Stimulated activated CD8-positive, alpha-beta memory T cell treated with anti-CD3 and anti-CD28 coated beads, Interleukin-7, amount 100 ng/mL, for 4 hours (primary cell): ENCODE data around the gene NMNAT2.
"Not testable (repeated sequence)": the region's sequence is repeated elsewhere in the genome, so short reads cannot be mapped to it uniquely, and the experiment has no call there.

Experiments
- DNase-seq, 2 donors: peaks; one replicate each; pipeline ENCODE4 v3.0.0-alpha.2; 2020; ENCODE audit warnings: low read depth in 2 of 2

Gene NMNAT2

GRCh38 chr1:183417772-183418491 lies at the start of gene NMNAT2:
Gene NMNAT2 (minus strand): TSS chr1:183418380. CDS start chr1:183418267, 113 bp downstream.
- no peak for DNase-seq

DNA sequence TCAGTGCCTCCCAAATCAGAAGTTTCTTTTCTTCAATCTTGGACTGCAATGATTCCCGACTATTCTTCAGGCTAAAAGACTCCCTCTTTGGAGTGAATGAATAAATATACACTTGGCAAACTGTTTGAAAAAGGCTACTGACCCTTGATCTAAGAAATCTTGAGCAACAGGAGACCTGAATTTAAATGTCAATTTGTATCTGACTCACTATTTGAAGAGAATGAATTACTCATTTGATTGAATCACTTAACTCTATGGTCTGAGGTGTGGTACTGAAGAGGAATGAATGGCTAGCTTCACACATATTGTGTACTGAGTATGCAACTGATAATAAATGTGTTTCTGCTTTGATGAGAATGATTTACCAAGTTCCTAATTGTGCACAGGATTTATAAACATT lies 49.5 kb upstream of the NMNAT2 start:
- no peak for DNase-seq

GRCh38 chr1:183466781-183467180 lies 48.6 kb upstream of the NMNAT2 start:
- no peak for DNase-seq

- DNase-seq = no peak
Measured at GRCh38 chr1:183463566-183463965, 45.4 kb upstream of the NMNAT2 start.

DNA sequence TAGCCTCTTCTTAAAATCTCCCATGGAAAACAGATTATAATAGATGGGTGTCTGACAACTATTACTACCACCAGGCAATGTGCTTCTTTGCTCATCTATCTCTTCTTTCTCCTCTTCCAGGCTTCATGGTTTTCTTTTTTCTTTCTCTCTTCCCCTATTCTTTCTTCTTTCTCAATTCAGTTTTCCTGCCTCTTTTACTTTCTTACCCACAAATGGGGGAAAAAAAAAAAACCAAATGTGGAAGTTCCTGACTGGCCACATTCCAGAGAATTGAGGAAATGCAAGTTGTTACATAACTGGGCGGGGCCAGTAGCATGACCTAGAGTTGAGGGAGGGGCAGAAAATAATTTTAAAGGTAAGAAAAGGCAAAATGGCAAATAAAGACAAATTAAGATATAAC lies 43.2 kb upstream of the NMNAT2 start:
- DNase-seq = no peak

DNA sequence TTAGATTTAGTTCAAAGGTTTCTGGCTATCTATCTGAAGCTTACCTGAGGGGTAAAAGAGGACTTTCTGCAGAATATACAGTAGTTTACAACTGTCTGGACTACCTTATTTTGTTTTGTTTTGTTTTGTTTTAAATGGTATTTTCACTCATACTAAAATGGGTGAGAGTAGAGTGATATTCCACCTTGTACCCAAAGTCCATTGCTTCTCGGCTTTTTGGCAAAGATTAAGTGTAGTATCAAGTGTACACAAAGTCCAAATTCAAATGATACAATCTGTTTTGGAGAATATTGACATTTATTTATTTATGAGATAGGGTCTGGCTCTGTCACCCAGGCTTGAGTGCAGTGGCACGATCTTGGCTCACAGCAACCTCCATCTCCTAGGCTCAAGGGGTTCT lies 42.4 kb upstream of the NMNAT2 start:
- DNase-seq = no peak

- DNase-seq = no peak
Measured at GRCh38 chr1:183457449-183457848, 39.3 kb upstream of the NMNAT2 start.

- DNase-seq = no peak
Measured at GRCh38 chr1:183456826-183457225, 38.6 kb upstream of the NMNAT2 start.

GRCh38 chr1:183454377-183454776 lies 36.2 kb upstream of the NMNAT2 start:
- DNase-seq = no peak

DNA sequence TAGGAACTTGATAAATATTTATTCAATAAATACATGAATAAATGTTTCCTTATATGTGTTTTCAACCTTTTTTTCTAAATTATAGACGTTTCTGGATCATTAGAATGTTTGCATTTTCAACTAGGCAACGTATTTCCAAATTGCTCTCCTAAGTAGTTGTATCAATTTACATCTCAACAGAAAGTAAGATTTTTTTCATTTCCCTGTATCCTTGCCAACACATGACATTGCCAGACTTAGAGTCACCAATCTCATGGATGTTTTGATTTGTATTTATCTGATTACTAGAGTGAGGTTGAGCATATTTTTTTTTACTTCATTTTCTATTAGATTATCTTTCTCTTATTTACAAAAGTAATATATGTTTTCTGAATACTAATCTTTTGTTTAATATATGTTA lies 31.9 kb upstream of the NMNAT2 start:
- no peak for DNase-seq

GRCh38 chr1:183449223-183449770 lies 31.1 kb upstream of the NMNAT2 start:
- DNase-seq = no peak

- no peak for DNase-seq
Measured at GRCh38 chr1:183444243-183444642, 26.1 kb upstream of the NMNAT2 start.

DNA sequence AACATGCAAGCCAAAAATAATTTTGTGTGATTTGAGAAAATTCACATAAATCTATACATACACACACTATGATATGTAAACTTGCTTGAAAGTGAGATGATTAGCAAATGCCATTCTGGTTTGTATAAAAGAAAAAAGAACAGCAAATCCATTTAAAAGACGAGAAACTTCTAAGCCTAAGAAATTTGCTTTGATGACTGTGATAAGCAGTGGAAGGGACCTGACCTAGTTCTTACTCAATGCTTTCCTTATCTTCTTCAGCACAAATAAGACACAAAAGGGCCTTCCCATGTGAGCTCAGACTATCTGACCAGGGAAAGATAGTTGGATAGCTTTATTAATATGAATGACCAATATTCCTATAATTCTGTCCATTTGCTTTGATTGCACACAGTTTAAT lies 25.3 kb upstream of the NMNAT2 start:
- no peak for DNase-seq

- no peak for DNase-seq
Measured at GRCh38 chr1:183443011-183443410, 24.8 kb upstream of the NMNAT2 start.

DNA sequence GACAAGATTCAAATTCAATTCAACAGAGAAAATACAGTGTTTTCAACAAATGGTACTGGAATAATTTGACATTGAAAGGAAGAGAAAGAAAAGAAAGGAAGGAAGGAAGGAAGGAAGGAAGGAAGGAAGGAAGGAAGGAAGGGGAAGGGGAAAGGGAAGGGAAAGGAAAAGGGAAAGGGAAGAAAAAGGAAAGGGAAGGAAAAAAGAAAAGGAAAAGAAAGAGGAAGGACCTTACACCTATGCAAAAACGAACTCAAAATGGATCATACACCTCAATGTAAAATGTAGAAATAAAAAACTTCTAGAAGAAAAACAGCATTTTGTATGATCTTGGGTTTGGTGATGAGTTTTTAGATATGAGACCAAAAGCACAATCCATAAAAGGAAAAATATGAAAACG lies 19.9 kb upstream of the NMNAT2 start:
- DNase-seq = no peak

GRCh38 chr1:183435497-183435896 lies 17.3 kb upstream of the NMNAT2 start:
- no peak for DNase-seq

DNA sequence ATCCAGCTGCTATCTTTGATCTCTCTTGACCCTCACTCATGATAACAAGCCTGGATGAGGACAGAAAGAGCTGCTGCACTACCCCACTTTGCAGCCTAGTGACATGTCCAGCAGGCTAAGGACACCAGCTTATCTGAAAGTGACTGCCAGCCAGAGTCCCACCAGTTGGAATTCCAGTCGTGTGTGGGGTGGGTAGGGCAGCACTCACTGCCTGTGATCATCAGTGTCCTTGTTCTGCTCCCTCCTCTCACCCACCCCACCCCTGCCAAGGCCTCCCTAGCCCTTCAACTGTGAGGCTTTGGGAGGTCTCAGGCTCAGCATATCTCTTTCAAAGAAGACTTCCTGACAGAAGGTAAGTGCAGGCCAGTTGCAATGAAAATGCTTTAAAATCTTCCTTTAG lies 15.5 kb upstream of the NMNAT2 start:
- DNase-seq = no peak

DNA sequence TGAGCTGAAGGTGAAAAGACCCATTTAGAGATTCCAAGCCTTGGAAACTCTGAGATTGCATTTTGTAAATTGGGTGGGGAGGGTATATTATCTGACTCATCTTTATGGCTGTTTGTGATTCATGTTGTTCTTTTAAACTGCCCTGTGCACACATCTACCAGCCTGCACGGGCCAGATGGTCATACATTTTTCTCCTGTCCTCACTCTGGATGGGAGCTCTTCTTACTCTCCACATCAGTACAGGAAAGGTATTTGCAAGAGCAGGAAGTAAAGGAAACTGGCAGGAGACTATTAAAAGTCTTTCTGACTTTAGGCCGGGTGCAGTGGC lies 14.3 kb upstream of the NMNAT2 start:
- no peak for DNase-seq

GRCh38 chr1:183431840-183432547 lies 13.8 kb upstream of the NMNAT2 start:
- no peak for DNase-seq

DNA sequence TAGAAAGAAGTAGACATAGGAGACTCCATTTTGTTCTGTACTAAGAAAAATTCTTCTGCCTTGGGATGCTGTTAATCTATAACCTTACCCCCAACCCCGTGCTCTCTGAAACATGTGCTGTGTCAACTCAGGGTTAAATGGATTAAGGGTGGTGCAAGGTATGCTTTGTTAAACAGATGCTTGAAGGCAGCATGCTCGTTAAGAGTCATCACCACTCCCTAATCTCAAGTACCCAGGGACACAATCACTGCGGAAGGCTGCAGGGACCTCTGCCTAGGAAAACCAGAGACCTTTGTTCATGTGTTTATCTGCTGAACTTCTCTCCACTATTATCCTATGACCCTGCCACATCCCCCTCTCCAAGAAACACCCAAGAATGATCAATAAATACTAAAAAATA lies 9.4 kb upstream of the NMNAT2 start:
- not testable (repeated sequence) for DNase-seq

DNA sequence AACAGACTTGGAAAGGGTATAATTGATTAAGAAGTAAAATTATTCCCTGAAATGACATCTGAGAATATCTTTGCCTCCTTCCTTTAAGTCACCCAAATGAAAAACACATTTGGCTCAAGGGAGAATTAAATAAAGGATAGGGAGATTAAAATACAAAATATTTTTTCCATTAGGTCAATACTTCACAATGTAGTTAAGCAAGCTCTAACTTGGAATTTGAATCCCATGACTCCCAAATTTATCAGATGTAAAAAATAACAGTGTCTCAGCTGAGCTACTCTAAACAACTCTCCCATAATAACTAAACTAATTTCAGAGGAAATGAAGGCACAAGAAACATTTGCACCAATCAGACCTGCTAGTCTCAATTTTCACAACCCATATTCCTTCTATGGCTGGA lies 6.5 kb upstream of the NMNAT2 start:
- DNase-seq = no peak

GRCh38 chr1:183423541-183423940 lies 5.4 kb upstream of the NMNAT2 start:
- no peak for DNase-seq

- no peak for DNase-seq
Measured at GRCh38 chr1:183419399-183419798, 1.2 kb upstream of the NMNAT2 start.
